ENCODE data around the gene DNAH17. TPM values are rescaled to one million over a fixed set of nuclear protein-coding genes. Genes with fewer than 3 reads are reported as not detected.

DNAH17 gene
- total and polyA plus RNA-seq, 8 donors: 0.64 to 7.2 (median 3.6) TPM

- no peak for ATAC-seq
- peak in 1 of 4 donors; percentile 69 for DNase-seq
- H3K4me3 ChIP-seq: no peak overlapping the region
- H3K27me3 ChIP-seq: peaks cover 0 to 15% of the 10 kb centered on the region in 2 donors
- H3K36me3 ChIP-seq: no peaks in the 10 kb centered on the region
- H3K4me1 ChIP-seq: peaks cover 0 to 30% of the 10 kb centered on the region in 2 donors
- intact Hi-C loops (cut with DNase I): no loop called here
- H3K9me3 ChIP-seq: no peaks in the 10 kb centered on the region
- no peak for TF ChIP-seq CTCF (IDR thresholded peaks at IDR 0.05)
- no peak overlapping the region for H3K27ac ChIP-seq
Observed at GRCh38 chr17:78441271-78441971, 135.8 kb downstream of the DNAH17 start.

DNA sequence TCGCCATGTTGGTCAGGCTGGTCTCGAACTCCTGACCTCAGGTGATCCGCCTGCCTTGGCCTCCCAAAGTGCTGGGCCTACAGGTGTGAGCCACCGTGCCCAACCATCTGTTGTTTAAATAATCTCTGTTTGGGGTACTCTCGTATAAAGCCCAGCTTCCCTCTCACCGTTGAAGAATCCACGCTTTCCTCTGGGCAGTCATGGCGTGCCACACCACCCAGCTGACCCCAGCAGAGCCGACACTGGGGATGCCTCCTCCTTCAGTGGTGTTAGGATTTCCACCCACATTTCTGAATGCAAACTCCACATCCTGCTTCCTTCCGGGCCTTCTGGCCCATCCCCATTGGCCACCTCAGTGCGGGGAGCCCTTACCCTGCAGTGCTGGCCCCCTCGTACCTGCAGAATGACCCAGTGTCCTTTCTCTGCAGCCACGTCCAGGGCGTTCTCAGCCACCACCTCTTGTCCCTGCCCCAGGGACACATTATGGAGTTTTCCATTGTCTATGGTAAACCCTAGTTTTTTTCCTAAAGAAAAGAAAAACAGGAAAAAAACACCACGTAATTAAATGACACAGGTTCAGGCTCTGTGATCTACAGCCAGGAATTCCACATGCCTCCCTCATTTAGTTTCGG, 138.4 kb downstream of the DNAH17 start:
- peaks cover 0 to 29% of the 10 kb centered on the region in 2 donors for H3K4me1 ChIP-seq
- ATAC-seq: no peak
- TF ChIP-seq CTCF (IDR thresholded peaks at IDR 0.05): no peak
- H3K36me3 ChIP-seq: no peaks in the 10 kb centered on the region
- H3K4me3 ChIP-seq: no peak overlapping the region
- DNase-seq: peak in 1 of 4 donors; percentile 60
- H3K9me3 ChIP-seq: no peaks in the 10 kb centered on the region
- H3K27me3 ChIP-seq: peaks cover 0 to 15% of the 10 kb centered on the region in 2 donors
- intact Hi-C loops (cut with DNase I): no loop called here
- no peak overlapping the region for H3K27ac ChIP-seq

GRCh38 chr17:78438271-78438691, 138.9 kb downstream of the DNAH17 start:
- TF ChIP-seq CTCF (IDR thresholded peaks at IDR 0.05): no peak
- H3K4me3 ChIP-seq: no peak overlapping the region
- H3K9me3 ChIP-seq: no peaks in the 10 kb centered on the region
- ATAC-seq (no peak), DNase-seq (no peak)
- intact Hi-C loops (cut with DNase I): no loop called here
- no peak overlapping the region for H3K27ac ChIP-seq
- H3K4me1 ChIP-seq: peaks cover 0 to 24% of the 10 kb centered on the region in 2 donors
- H3K36me3 ChIP-seq: no peaks in the 10 kb centered on the region
- H3K27me3 ChIP-seq: peaks cover 0 to 15% of the 10 kb centered on the region in 2 donors

GRCh38 chr17:78437508-78438169, 139.6 kb downstream of the DNAH17 start:
- Histone ChIP-seq H3K27ac (no peak overlapping the region), H3K27me3 (peaks cover 0 to 15% of the 10 kb centered on the region in 2 donors), H3K36me3 (no peaks in the 10 kb centered on the region), H3K9me3 (no peaks in the 10 kb centered on the region), H3K4me1 (peaks cover 0 to 17% of the 10 kb centered on the region in 2 donors), H3K4me3 (no peak overlapping the region)
- DNase-seq (no peak), ATAC-seq (no peak)
- TF ChIP-seq CTCF (IDR thresholded peaks at IDR 0.05): no peak
- intact Hi-C loops (cut with DNase I): no loop called here
